DND-41 (cell line): ENCODE measurements around the gene BICRAL.

Experiments
- ATAC-seq: fragments of 200-7000 bp; cut with Tn5 transposase; 3 replicates; pipeline ENCODE4 v1.9.1; 2021; ENCODE audit warnings: low read depth; ENCODE audit not compliant: insufficient read depth
- DNase-seq: peaks from one replicate; pipeline ENCODE4 v3.0.0-alpha.2; 2020
- H2AFZ ChIP-seq: 2 replicates; pipeline ENCODE4 v1.6.0; 2012; ENCODE audit warnings: low read depth, low read length
- H3K27ac ChIP-seq: 2 replicates; pipeline ENCODE4 v1.5.1; 2012; ENCODE audit warnings: low read length, inconsistent platforms
- H3K27me3 ChIP-seq: fragments of 200-600 bp; sonication (generic); 2 replicates; pipeline ENCODE4 v1.6.0; 2012; ENCODE audit warnings: low read length, mild to moderate bottlenecking, inconsistent platforms; ENCODE audit not compliant: insufficient read depth, poor library complexity
- H3K36me3 ChIP-seq: 2 replicates; pipeline ENCODE4 v1.5.1; 2012; ENCODE audit warnings: low read length, inconsistent platforms; ENCODE audit not compliant: insufficient read depth
- H3K4me1 ChIP-seq: 2 replicates; pipeline ENCODE4 v1.5.1; 2012; ENCODE audit warnings: mild to moderate bottlenecking, low read length; ENCODE audit not compliant: insufficient read depth
- H3K4me2 ChIP-seq: 2 replicates; pipeline ENCODE4 v1.6.0; 2012; ENCODE audit warnings: mild to moderate bottlenecking, moderate library complexity, low read length, inconsistent platforms; ENCODE audit not compliant: insufficient read depth
- H3K4me3 ChIP-seq, 2 experiments: fragments of 200-600 bp in 1 of 2; shearing (Covaris generic) in 1 of 2; 2 replicates each; pipeline ENCODE4 v1.5.1; 2012 to 2016; ENCODE audit warnings: inconsistent platforms in 2 of 2, low read length in 2 of 2, mild to moderate bottlenecking in 2 of 2, low read depth in 1 of 2, moderate library complexity in 1 of 2
- H3K79me2 ChIP-seq: 2 replicates; pipeline ENCODE4 v1.6.0; 2012; ENCODE audit warnings: low read length, inconsistent platforms; ENCODE audit not compliant: insufficient read depth
- H3K9ac ChIP-seq: 2 replicates; pipeline ENCODE4 v1.6.0; 2012; ENCODE audit warnings: low read depth, mild to moderate bottlenecking, inconsistent platforms, low read length, moderate library complexity
- H3K9me3 ChIP-seq: 2 replicates; pipeline ENCODE4 v1.5.1; 2012; ENCODE audit warnings: low read length, moderate library complexity, mild to moderate bottlenecking, inconsistent platforms; ENCODE audit not compliant: insufficient read depth, severe bottlenecking
- H4K20me1 ChIP-seq: 2 replicates; pipeline ENCODE4 v1.6.0; 2012; ENCODE audit warnings: low read length; ENCODE audit not compliant: insufficient read depth
- CTCF ChIP-seq: IDR thresholded peaks from 2 replicates; pipeline ENCODE4 v1.5.1; 2012; ENCODE audit warnings: borderline replicate concordance, low read length, moderate library complexity, mild to moderate bottlenecking; ENCODE audit not compliant: poor library complexity, severe bottlenecking; ENCODE audit errors: extremely low read depth
- EZH2 ChIP-seq: IDR thresholded peaks from 3 replicates; pipeline ENCODE4 v1.6.1; 2012; ENCODE audit warnings: borderline replicate concordance, low read depth, mild to moderate bottlenecking, moderate library complexity, low read length, inconsistent platforms; ENCODE audit not compliant: severe bottlenecking

Gene BICRAL

GRCh38 chr6:42745083-42745639 is 36.7 kb upstream of the BICRAL start:
- Histone ChIP-seq H4K20me1 (peaks cover 18% of the 10 kb centered on the region), H3K27me3 (no peaks in the 10 kb centered on the region), H3K9ac (peak overlapping the region; percentile 78), H3K4me3 (peak overlapping the region; percentile 80 to 97), H3K4me1 (peaks cover 36% of the 10 kb centered on the region), H3K27ac (peak overlapping the region; percentile 97), H2AFZ (peak overlapping the region; percentile 96; the same call in 1 of the 2 replicates), H3K9me3 (no peaks in the 10 kb centered on the region), H3K79me2 (peaks cover 21% of the 10 kb centered on the region), H3K4me2 (peak overlapping the region; percentile 99), H3K36me3 (peaks cover 3% of the 10 kb centered on the region; the same call in 1 of the 2 replicates)
- ATAC-seq (no peak), DNase-seq (peak; percentile 47)
- TF ChIP-seq EZH2: no peak
- TF ChIP-seq CTCF: no peak

GRCh38 chr6:42745640-42746462 is 36.0 kb upstream of the BICRAL start, which contains the start of gene TBCC:
TBCC (minus strand) TSS chr6:42746103; CDS start chr6:42746073, 30 bp downstream.
- no peak for TF ChIP-seq CTCF
- TF ChIP-seq EZH2: no peak
- Histone ChIP-seq H2AFZ (peak within 1 kb of the TSS; percentile 96), H3K4me1 (peaks cover 36% of the 10 kb centered on the region), H3K27ac (peak within 1 kb of the TSS; percentile 97), H3K4me3 (peak within 1 kb of the TSS; percentile 80 to 97), H4K20me1 (peaks cover 18% of the 10 kb centered on the region), H3K27me3 (no peaks in the 10 kb centered on the region), H3K4me2 (peak within 1 kb of the TSS; percentile 99), H3K9me3 (no peaks in the 10 kb centered on the region), H3K36me3 (peaks cover 3% of the 10 kb centered on the region; the same call in 1 of the 2 replicates), H3K9ac (peak within 1 kb of the TSS; percentile 78), H3K79me2 (peaks cover 21% of the 10 kb centered on the region)
- DNase-seq: peak; percentile 96
- ATAC-seq: peak; percentile 85

DNA sequence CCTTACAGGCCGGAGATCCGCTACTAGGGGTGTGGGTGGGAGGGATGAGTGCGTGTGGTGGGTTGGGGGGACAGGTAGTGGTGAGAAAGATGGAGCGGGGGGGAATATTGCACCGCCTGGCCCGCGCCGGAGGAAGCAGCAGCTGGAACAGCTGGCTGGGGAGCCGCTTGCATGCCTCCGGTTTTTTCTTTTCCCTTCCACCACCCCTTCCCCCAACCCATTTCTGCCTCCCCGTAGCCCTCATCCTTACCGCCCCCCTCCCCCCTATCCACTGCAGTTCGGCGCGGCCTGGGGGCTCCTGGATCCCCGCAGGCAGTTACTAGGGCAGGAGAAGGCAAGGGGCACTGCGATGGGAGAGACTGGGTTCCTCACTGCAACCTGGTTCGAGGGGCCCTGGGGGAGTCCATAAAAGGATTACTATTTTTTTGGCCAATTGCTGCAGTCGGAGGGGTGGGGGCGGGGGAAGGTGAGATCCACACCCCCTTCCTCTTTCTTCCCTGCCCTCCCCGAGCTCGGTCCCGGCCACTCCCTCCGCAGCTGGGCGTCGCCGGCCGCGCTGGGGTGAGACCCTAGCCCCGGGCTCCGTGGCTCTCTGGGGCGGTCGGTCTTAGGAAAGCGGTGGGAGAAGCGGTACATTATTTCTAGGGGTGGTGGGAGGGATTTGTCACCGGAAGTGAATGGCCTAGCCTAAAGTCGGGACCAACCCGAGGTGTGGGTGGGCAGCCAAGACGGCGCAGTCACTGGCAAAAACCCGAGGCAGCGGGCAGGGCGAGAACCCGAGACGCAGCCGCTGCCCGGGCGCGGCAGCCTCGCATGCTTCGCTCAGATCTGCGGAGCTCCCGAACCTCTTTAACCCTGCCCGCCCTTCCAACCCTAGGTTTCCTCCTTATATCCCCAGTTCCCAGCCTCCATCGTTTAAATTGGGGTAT is 35.1 kb upstream of the BICRAL start:
- H3K4me3 ChIP-seq: peak overlapping the region; percentile 38 to 73
- peak overlapping the region; percentile 86 for H2AFZ ChIP-seq
- peak; percentile 82 for DNase-seq
- no peak for TF ChIP-seq EZH2
- no peak for TF ChIP-seq CTCF
- H3K27ac ChIP-seq: peak overlapping the region; percentile 78
- peak overlapping the region; percentile 70 for H3K9ac ChIP-seq
- no peaks in the 10 kb centered on the region for H3K9me3 ChIP-seq
- H3K27me3 ChIP-seq: no peaks in the 10 kb centered on the region
- H3K4me2 ChIP-seq: peak overlapping the region; percentile 93
- peak; percentile 59 for ATAC-seq
- H3K79me2 ChIP-seq: peaks cover 21% of the 10 kb centered on the region
- peaks cover 3% of the 10 kb centered on the region; the same call in 1 of the 2 replicates for H3K36me3 ChIP-seq
- H4K20me1 ChIP-seq: peaks cover 18% of the 10 kb centered on the region
- peaks cover 36% of the 10 kb centered on the region for H3K4me1 ChIP-seq
